HCT116 (cell line): ENCODE results near the gene AACS.

Experiments used
- ATF3 ChIP-seq: IDR thresholded peaks from 2 replicates; pipeline ENCODE4 v1.6.1; 2012
- EGR1 ChIP-seq: IDR thresholded peaks from 2 replicates; pipeline ENCODE4 v1.6.1; 2012; ENCODE audit warnings: low read depth
- EZH2 ChIP-seq: fragments of 200-600 bp; sonication (generic); IDR thresholded peaks from 2 replicates; pipeline ENCODE4 v1.6.1; 2017; ENCODE audit warnings: antibody characterized with exemption, mixed run types
- JUND ChIP-seq: IDR thresholded peaks from 2 replicates; pipeline ENCODE4 v1.6.1; 2012
- MAX ChIP-seq: IDR thresholded peaks from 2 replicates; pipeline ENCODE4 v1.6.1; 2012
- POLR2A ChIP-seq: IDR thresholded peaks from 2 replicates; pipeline ENCODE4 v1.7.0; 2011; ENCODE audit warnings: borderline replicate concordance; ENCODE audit not compliant: insufficient read depth, insufficient read length; ENCODE audit errors: extremely low read depth
- SIN3A ChIP-seq: IDR thresholded peaks from 2 replicates; pipeline ENCODE4 v1.6.1; 2012; ENCODE audit warnings: low read depth
- SRF ChIP-seq: IDR thresholded peaks from 2 replicates; pipeline ENCODE4 v1.6.1; 2012; ENCODE audit warnings: low read depth

GRCh38 chr12:125021096-125021495 lies 44.1 kb upstream of the AACS start:
- TF ChIP-seq SIN3A (no peak), POLR2A (no peak), EZH2 (no peak), SRF (no peak), JUND (no peak), ATF3 (no peak), EGR1 (no peak), MAX (no peak)
